ENCODE measurements around the gene DCAF4. TPM values are rescaled to one million over a fixed set of nuclear protein-coding genes. Genes with fewer than 3 reads are reported as not detected.
"Not testable (repeated sequence)": the region's sequence is repeated elsewhere in the genome, so short reads cannot be mapped to it uniquely, and the experiment has no call there.

Gene DCAF4
- total RNA-seq, 3 donors from 2014 or later = 29.7 to 39.2 (median 34.0) TPM

DNA sequence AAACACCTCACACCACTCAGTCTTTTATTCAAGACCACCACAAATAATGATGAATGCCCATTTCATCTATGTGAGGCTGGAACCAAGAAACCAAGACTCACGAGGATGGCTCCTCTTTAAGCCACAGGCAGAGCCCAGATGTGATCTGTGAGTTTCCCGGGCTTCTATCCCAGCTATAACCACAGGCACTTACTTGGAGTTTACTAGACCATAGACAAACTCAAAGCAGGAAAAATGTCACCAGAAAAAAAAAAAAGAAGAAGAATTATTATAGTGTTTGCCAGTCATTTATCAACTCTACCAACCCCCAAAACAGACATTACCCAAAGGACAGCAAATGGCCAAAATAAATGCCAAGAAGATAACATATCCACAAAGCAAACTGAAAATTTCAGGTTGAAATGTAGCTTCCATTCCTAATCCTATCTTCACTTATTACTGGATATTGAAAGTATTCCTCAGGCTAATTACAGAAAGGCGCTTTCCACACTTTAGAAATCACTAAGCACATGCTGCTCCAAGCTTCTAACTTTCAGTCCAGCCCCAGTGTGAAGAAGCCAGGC lies 56.0 kb downstream of the DCAF4 start:
- Mint-ChIP-seq H3K9me3 (peaks cover 6% of the 10 kb centered on the region), H3K4me3 (no peak overlapping the region), H3K27me3 (ENCODE audit: low read depth) (no peaks in the 10 kb centered on the region), H3K4me1 (ENCODE audit: low read depth) (no peaks in the 10 kb centered on the region), H3K36me3 (ENCODE audit: insufficient read depth) (peaks cover 34% of the 10 kb centered on the region)
- ATAC-seq (no peak), DNase-seq (no peak)

DNA sequence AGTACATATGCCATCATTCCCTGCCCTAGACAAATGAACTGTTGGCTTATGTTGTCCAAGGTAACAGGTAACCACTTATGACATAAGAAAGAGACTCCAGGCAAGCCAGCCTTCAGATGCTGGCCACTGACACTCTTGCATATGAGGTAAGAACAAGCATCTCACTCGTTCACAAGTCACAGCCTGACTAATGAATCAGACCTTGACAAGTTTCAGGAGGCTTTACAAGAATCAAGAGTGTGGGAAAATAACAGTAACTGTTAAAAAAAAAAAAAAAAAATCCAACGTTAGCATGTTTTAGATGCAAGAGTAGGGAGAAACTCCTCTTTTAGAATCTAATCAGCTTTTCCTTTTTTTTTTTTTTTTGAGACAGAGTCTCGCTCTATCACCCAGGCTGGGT lies 60.0 kb downstream of the DCAF4 start:
- Mint-ChIP-seq H3K9me3 (peaks cover 6% of the 10 kb centered on the region), H3K4me1 (ENCODE audit: low read depth) (no peaks in the 10 kb centered on the region), H3K36me3 (ENCODE audit: insufficient read depth) (peaks cover 34% of the 10 kb centered on the region), H3K27me3 (ENCODE audit: low read depth) (no peaks in the 10 kb centered on the region), H3K4me3 (no peak overlapping the region)
- DNase-seq (no peak), ATAC-seq (no peak)

DNA sequence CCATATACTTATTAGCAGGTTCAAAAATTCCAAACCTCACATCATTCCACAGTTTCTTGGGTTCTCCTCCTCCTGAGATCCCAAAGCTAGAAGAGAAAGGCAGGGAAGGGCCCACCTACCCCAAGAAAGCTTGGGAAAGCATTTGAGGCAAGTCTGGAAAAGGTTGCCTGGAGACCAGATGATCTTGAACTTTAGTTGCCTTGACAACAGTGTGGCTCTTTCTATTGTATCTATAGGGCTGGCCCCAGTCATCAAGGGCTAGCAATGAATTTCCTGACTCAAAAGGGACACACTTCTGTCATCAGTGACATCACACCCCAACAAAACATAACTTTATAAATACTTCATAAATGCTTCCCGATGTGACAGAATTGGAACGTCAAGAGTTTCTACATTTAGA lies 60.6 kb downstream of the DCAF4 start:
- no peak for DNase-seq
- Mint-ChIP-seq H3K9me3 (peaks cover 6% of the 10 kb centered on the region), H3K36me3 (ENCODE audit: insufficient read depth) (peaks cover 33% of the 10 kb centered on the region), H3K4me1 (ENCODE audit: low read depth) (no peaks in the 10 kb centered on the region), H3K4me3 (no peak overlapping the region), H3K27me3 (ENCODE audit: low read depth) (no peaks in the 10 kb centered on the region)
- ATAC-seq = no peak

DNA sequence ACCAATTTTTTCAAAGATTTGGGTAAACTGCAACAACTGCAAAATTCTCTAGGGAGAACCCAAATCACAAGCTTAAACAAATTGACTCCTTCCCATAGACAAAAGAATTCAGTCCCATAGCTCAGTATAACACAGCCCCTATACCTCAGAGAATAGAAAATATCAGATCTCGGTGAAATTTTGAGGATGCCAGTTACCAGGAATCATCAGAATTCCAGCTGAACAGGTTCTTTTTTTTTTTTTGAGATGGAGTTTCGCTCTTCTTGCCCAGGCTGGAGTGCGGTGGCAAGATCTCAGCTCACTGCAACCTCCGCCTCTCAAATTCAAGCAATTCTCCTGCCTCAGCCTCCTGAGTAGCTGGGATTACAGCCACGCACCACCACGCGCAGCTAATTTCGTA lies 63.9 kb downstream of the DCAF4 start:
- ATAC-seq = no peak
- Mint-ChIP-seq H3K4me3 (no peak overlapping the region), H3K9me3 (no peaks in the 10 kb centered on the region), H3K36me3 (ENCODE audit: insufficient read depth) (peaks cover 24% of the 10 kb centered on the region), H3K4me1 (ENCODE audit: low read depth) (no peaks in the 10 kb centered on the region), H3K27me3 (ENCODE audit: low read depth) (no peaks in the 10 kb centered on the region)
- no peak for DNase-seq

DNA sequence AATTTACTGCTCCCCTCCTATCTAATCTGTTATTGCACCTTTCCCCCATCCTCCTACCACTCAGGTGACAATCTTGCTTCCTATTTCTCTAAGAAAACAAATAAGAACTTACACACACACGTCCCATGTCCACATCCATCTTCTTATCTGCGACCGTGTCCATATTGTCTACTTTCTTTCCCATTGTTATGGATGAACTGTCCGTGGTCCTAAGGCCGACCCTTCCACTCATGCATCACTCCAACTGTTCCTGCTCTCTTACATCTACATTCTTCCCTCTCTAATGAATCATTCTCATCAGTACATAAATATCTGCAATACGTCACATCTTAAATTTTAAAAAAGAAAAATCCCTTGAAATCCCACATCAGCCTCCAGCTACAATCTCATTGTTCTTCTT lies 70.7 kb downstream of the DCAF4 start:
- Mint-ChIP-seq H3K27me3 (ENCODE audit: low read depth) (no peaks in the 10 kb centered on the region), H3K9me3 (no peaks in the 10 kb centered on the region), H3K4me1 (ENCODE audit: low read depth) (peaks cover 3% of the 10 kb centered on the region), H3K36me3 (ENCODE audit: insufficient read depth) (peaks cover 40% of the 10 kb centered on the region), H3K4me3 (no peak overlapping the region)
- DNase-seq (no peak), ATAC-seq (no peak)

DNA sequence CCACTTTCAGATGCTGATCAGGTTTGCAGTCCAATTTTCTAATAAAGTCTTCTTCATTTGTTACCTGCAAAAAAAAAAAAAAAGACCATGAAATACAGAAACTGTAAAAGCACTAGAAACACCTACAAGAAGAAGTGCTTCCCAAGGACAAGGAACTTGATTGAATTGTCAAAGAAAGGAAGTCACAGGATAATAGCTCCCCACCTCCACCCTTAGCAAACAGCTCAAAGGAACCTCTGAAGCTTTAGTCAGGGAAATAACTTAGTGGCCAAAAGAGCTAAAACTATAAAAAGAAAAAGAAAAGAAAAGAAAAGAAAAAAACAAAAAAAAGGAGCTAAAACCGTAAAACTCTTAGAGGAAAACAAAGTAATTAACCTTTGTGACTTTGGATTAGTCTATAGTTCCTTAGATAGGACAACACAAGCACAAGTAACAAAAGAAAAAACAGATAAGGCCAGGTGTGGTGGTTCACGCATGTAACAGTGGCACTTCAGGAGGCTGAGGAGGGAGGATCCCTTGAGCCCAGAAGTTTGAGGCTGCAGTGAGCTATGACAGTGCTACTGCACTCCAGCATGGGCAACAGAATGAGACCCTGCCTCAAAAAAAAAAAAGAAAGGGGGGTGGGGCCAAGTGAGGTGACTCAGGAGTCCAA lies 72.1 kb downstream of the DCAF4 start:
- no peaks in the 10 kb centered on the region for H3K27me3 Mint-ChIP-seq (ENCODE audit: low read depth)
- ATAC-seq (no peak), DNase-seq (no peak)
- H3K4me3 Mint-ChIP-seq = no peak overlapping the region
- H3K4me1 Mint-ChIP-seq (ENCODE audit: low read depth) = peaks cover 3% of the 10 kb centered on the region
- no peaks in the 10 kb centered on the region for H3K9me3 Mint-ChIP-seq
- peaks cover 37% of the 10 kb centered on the region for H3K36me3 Mint-ChIP-seq (ENCODE audit: insufficient read depth)

DNA sequence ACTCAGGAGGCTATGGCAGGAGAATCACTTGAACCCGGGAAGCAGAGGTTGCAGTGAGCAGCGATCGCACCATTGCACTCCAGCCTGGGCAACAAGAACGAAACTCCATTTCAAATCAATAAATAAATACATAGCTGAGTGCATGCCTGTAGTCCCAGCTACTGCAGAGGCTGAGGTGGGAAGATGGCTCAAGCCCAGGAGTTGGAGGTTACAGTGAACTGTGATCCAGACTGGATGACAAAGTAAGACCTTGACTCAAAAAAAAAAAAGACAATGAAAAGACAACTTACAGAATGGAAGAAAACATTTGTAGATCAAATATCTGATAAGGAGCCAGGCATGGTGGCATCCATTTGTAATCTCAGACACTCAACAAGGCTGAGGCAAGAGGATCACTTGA lies 73.1 kb downstream of the DCAF4 start:
- H3K4me3 Mint-ChIP-seq = no peak overlapping the region
- no peak for ATAC-seq

DNA sequence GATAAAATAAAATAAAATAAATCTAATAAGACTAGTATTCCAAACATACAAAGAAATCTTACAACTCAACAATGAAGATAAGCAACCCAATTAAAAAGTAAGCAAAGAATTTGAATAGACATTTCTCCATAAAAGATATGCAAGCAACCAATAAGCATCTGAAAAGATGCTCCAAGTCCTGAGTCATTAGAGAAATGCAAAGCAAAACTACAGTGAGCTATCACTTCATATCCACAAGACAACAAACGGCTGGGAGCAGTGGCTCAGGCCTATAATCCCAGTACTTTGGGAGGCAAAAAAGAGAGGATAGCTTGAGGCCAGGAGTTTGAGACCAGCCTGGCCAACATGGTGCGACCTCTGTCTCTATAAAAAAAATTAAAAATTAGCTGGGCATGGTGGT lies 73.8 kb downstream of the DCAF4 start:
- peaks cover 3% of the 10 kb centered on the region for H3K4me1 Mint-ChIP-seq (ENCODE audit: low read depth)
- ATAC-seq = no peak
- H3K27me3 Mint-ChIP-seq (ENCODE audit: low read depth) = no peaks in the 10 kb centered on the region
- H3K4me3 Mint-ChIP-seq = no peak overlapping the region
- H3K36me3 Mint-ChIP-seq (ENCODE audit: insufficient read depth) = peaks cover 36% of the 10 kb centered on the region
- no peaks in the 10 kb centered on the region for H3K9me3 Mint-ChIP-seq
- no peak for DNase-seq

More for the DNA sequence above, 73.1 kb downstream of the DCAF4 start:
- H3K36me3 Mint-ChIP-seq (ENCODE audit: insufficient read depth) = peaks cover 41% of the 10 kb centered on the region
- no peaks in the 10 kb centered on the region for H3K9me3 Mint-ChIP-seq
- DNase-seq = no peak
- H3K4me1 Mint-ChIP-seq (ENCODE audit: low read depth) = peaks cover 3% of the 10 kb centered on the region
- no peaks in the 10 kb centered on the region for H3K27me3 Mint-ChIP-seq (ENCODE audit: low read depth)

DNA sequence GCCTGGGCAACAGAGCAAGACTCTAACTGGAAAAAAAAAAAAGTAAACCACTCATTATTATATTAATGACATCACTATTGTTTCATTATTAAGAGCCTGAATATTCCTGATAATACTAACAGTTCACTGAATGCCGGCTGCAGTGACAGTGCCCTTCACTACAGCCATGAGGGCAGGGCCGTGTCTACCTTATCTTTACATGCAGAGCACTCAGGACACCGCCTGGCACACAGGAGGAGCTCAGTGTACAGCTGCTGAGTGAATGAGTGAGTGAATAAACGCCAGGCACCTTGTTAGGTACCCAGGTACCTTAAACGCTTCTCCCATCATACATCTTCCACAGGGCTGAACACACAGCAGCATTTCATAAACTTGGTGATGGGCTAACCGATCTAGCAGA lies 77.4 kb downstream of the DCAF4 start:
- peaks cover 16% of the 10 kb centered on the region for H3K36me3 Mint-ChIP-seq (ENCODE audit: insufficient read depth)
- peaks cover 3% of the 10 kb centered on the region for H3K4me1 Mint-ChIP-seq (ENCODE audit: low read depth)
- no peaks in the 10 kb centered on the region for H3K9me3 Mint-ChIP-seq
- DNase-seq = no peak
- H3K27me3 Mint-ChIP-seq (ENCODE audit: low read depth) = no peaks in the 10 kb centered on the region
- H3K4me3 Mint-ChIP-seq = no peak overlapping the region
- ATAC-seq = no peak

DNA sequence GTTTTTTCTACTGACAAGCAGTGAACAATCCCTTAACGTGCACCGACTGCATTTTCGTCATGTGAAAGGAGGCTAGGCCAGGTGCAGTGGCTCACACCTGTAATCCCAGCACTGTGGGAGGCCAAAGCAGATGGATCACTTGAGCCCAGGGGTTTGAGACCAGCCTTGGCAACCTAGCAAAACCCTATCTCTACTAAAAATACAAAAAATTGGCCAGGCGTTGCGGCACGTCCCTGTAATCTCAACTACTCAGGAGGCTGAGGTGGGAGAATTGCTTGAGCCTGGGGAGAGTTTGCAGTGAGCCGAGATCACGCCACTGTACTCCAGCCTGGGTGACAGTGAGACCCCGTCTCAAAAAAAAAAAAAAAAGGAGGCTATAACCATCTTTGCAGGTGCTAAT lies 78.4 kb downstream of the DCAF4 start:
- not testable (repeated sequence) for H3K9me3 Mint-ChIP-seq; H3K27me3 Mint-ChIP-seq (ENCODE audit: low read depth); H3K4me1 Mint-ChIP-seq (ENCODE audit: low read depth); DNase-seq; H3K4me3 Mint-ChIP-seq; ATAC-seq
- H3K36me3 Mint-ChIP-seq (ENCODE audit: insufficient read depth) = peaks cover 15% of the 10 kb centered on the region

DNA sequence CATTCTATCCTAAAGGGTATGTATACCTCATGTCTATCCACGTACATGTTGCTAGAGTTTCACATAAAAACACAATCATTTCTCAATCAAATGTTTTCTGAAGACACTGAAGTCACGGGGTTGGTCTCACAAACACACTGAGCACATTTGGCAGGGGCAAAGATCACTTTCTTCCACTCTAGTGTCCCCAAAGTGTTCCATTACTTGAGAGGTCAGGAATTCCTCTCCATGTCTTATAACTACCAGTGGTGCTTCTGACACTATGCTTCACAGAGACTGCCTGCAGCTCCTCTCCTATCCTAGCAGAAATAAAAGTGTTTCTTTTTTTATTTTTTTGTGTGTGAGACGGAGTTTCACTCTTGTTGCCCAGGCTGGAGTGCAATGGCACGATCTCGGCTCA lies 81.6 kb downstream of the DCAF4 start:
- Mint-ChIP-seq H3K4me1 (ENCODE audit: low read depth) (no peaks in the 10 kb centered on the region), H3K27me3 (ENCODE audit: low read depth) (no peaks in the 10 kb centered on the region), H3K9me3 (no peaks in the 10 kb centered on the region), H3K4me3 (no peak overlapping the region), H3K36me3 (ENCODE audit: insufficient read depth) (peaks cover 14% of the 10 kb centered on the region)
- DNase-seq = no peak
- no peak for ATAC-seq

DNA sequence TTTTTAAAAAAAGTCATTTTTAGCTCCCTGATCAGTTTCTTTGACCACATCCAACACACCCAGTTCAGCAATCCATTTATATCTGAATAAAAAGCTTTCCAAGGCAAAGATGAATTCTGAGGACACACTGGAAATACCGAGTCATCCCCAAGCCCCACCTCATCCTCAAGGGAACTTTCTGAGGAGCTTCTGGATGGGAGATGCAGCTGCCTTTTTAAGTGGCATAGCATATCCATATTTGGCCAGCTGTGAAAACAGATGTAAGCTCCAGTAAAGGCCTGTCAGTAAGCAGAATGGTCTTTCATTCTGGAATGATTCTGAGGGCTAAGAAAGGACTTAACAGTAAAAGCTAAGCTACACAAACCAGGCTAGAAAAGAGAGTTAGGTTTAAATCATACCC lies 82.2 kb downstream of the DCAF4 start:
- Mint-ChIP-seq H3K27me3 (ENCODE audit: low read depth) (no peaks in the 10 kb centered on the region), H3K4me3 (no peak overlapping the region), H3K36me3 (ENCODE audit: insufficient read depth) (peaks cover 20% of the 10 kb centered on the region), H3K9me3 (no peaks in the 10 kb centered on the region), H3K4me1 (ENCODE audit: low read depth) (no peaks in the 10 kb centered on the region)
- DNase-seq (no peak), ATAC-seq (no peak)

Other genes starting within 250 kb of the DCAF4 start
- under 1 TPM; 0.48 to 0.95 (median 0.71) TPM for gene DPF3, start 32.4 kb upstream of the DCAF4 start, total RNA-seq
- 1 to 10 TPM; 6.4 to 8.4 (median 7.0) TPM for gene ZFYVE1, start 100.6 kb downstream of the DCAF4 start, total RNA-seq
- 100 to 1,000 TPM; 117 to 123 (median 121) TPM for gene RBM25, start 132.1 kb downstream of the DCAF4 start, total RNA-seq
- 10 to 100 TPM; 21.5 to 29.2 (median 25.0) TPM for gene PSEN1, start 210.0 kb downstream of the DCAF4 start, total RNA-seq

All from activated T-cell treated with anti-CD3 and anti-CD28 coated beads, Interleukin-2, amount 50 U/mL, for 4 hours (primary cell).